GM12878 (cell line): ENCODE measurements around the gene GALNT11.

Source experiments
- CTCF ChIP-seq, 3 experiments: IDR thresholded peaks in 2 of 3; conservative IDR thresholded peaks in 1 of 3; 2 replicates each; pipeline ENCODE4 v1.5.1; 2011; ENCODE audit warnings: low read depth in 3 of 3, low read length in 3 of 3, mild to moderate bottlenecking in 3 of 3, control low read depth in 2 of 3, moderate library complexity in 2 of 3, inconsistent platforms in 1 of 3, mixed read lengths in 1 of 3; ENCODE audit not compliant: control insufficient read depth in 2 of 3, insufficient read depth in 1 of 3; ENCODE audit errors: extremely low read depth in 1 of 3
- EZH2 ChIP-seq: IDR thresholded peaks from 2 replicates; pipeline ENCODE4 v1.6.1; 2012; ENCODE audit warnings: low read depth, mild to moderate bottlenecking, control low read depth, inconsistent platforms, low read length, borderline replicate concordance; ENCODE audit not compliant: control insufficient read depth
- MTA2 ChIP-seq: fragments of 450-650 bp; IDR thresholded peaks from 2 replicates; pipeline ENCODE4 v1.6.1; 2016; ENCODE audit warnings: low read depth, mild to moderate bottlenecking, moderate library complexity
- NBN ChIP-seq: fragments of 450-650 bp; IDR thresholded peaks from 2 replicates; pipeline ENCODE4 v1.6.1; 2016
- POLR2AphosphoS5 ChIP-seq: IDR thresholded peaks from 2 replicates; pipeline ENCODE4 v1.6.1; 2011; ENCODE audit warnings: mild to moderate bottlenecking, low read length, inconsistent platforms
- SUPT20H ChIP-seq: IDR thresholded peaks from 2 replicates; pipeline ENCODE4 v1.6.1; 2011; ENCODE audit warnings: low read depth, mild to moderate bottlenecking, low read length, moderate library complexity, borderline replicate concordance; ENCODE audit not compliant: control insufficient read depth
- USF1 ChIP-seq: IDR thresholded peaks from 2 replicates; pipeline ENCODE4 v1.6.1; 2011; ENCODE audit warnings: borderline replicate concordance, low read depth, mild to moderate bottlenecking, moderate library complexity, mixed read lengths, low read length; ENCODE audit not compliant: insufficient read depth; ENCODE audit errors: extremely low read length
- ZNF274 ChIP-seq: IDR thresholded peaks from one replicate; pipeline ENCODE4 v1.8.0; 2011; ENCODE audit not compliant: insufficient read length, insufficient read depth
- ZNF592 ChIP-seq: fragments of 450-650 bp; IDR thresholded peaks from 2 replicates; pipeline ENCODE4 v1.6.1; 2017; ENCODE audit warnings: mild to moderate bottlenecking, moderate library complexity
- ZSCAN29 ChIP-seq: fragments of 450-650 bp; IDR thresholded peaks from 2 replicates; pipeline ENCODE4 v1.6.1; 2017; ENCODE audit warnings: mild to moderate bottlenecking, moderate library complexity
- ZZZ3 ChIP-seq: IDR thresholded peaks from 2 replicates; pipeline ENCODE4 v1.6.1; 2011; ENCODE audit warnings: low read depth; ENCODE audit not compliant: control insufficient read depth, insufficient read length

GRCh38 chr7:152050547-152050971 is 25.1 kb downstream of the GALNT11 start:
- TF ChIP-seq MTA2: no peak
- TF ChIP-seq POLR2AphosphoS5: no peak
- TF ChIP-seq NBN: no peak
- no peak for TF ChIP-seq EZH2
- TF ChIP-seq ZNF592: no peak
- no peak for TF ChIP-seq ZNF274
- TF ChIP-seq ZZZ3: no peak
- TF ChIP-seq USF1: no peak
- TF ChIP-seq CTCF (IDR thresholded peaks at IDR 0.05 in 2 of 3, conservative IDR thresholded peaks at IDR 0.05 in 1 of 3; ENCODE audit: control insufficient read depth in 2 of 3, extremely low read depth in 1 of 3, insufficient read depth in 1 of 3, low read depth in 3 of 3, low read length in 3 of 3): no peak
- no peak for TF ChIP-seq ZSCAN29
- no peak for TF ChIP-seq SUPT20H
